Measurements from ENCODE around the gene FAU. TPM values are rescaled to one million over a fixed set of nuclear protein-coding genes. Genes with fewer than 3 reads are reported as not detected.

Gene FAU
- total and polyA plus RNA-seq, 9 donors = 971 to 1,242 (median 1,071) TPM

DNA sequence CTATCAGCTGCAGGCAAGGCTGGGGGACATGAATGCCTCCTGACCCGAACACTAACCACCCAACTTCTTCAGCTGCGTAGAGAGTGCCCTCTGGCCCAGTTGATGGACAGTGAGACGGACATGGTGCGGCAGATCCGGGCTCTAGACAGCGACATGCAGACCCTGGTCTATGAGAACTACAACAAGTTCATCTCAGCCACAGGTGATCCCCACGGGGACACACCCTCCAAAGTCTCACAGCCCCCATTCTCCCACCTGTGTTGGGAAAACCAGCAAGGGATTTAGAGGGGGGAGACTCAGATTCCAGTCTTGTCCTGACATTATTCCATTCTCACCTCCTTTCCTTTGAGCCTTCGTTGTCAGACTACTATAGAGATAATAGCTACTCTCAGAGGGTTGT is 25.0 kb downstream of the FAU start:
- Histone ChIP-seq H3K4me1 (ENCODE audit: control insufficient read depth, insufficient read depth, low read length) (peaks cover 9% of the 10 kb centered on the region), H3K4me3 (ENCODE audit: low read length) (peak overlapping the region; percentile 90), H3K36me3 (ENCODE audit: control insufficient read depth, insufficient read depth, low read length) (peaks cover 3% of the 10 kb centered on the region), H3K27ac (ENCODE audit: low read length) (peak overlapping the region; percentile 87), H3K9me3 (replicated peaks; ENCODE audit: control insufficient read depth, low read depth, low read length) (no peaks in the 10 kb centered on the region), H3K27me3 (ENCODE audit: control insufficient read depth, insufficient read depth, low read length) (no peaks in the 10 kb centered on the region)
- DNase-seq = no peak
- 13% methylated on average over 2 of the region's 8 CpGs for WGBS (ENCODE audit: insufficient coverage)

DNA sequence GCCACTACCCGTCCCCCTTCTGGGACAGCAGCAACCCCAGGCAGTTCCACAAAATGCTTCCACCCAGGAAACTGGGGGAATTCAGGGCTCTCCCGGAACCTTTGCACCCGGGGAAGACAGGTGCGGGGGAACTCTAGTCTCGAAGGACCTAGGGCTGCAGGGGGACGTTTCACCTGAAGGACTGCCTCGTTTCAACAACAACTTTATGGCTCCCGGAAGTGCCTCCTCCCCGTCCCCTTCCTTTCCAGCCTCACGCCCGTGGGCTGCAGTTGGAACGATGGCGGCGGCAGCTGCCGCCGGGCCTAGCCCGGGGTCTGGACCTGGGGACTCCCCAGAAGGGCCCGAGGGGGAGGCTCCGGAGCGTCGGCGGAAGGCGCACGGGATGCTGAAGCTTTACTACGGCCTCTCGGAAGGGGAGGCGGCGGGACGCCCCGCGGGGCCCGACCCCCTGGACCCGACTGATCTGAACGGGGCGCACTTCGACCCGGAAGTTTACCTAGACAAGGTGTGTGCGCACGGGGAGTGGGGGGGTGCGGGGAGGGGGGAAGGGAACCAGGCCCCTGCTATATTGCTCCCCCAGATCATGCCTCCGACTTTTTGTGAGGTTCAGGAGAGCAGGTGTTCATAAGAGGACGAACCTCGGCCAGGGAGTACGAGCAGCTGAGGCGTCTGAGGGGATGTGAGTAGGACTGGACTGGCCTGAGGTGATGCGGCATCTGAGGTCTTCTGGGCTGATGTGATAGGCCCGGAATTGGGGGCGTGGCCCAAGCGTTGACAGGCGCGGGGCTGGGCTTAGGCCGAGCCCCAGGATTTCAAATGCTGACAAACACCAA is 25.7 kb downstream of the FAU start, which contains the start of gene VPS51:
Gene VPS51, plus strand, starts transcription at position 241 of the 833 bp plus-strand sequence. Its CDS starts 37 bp downstream, at position 278.
- Histone ChIP-seq H3K36me3 (ENCODE audit: control insufficient read depth, insufficient read depth, low read length) (peaks cover 3% of the 10 kb centered on the region), H3K9me3 (replicated peaks; ENCODE audit: control insufficient read depth, low read depth, low read length) (no peaks in the 10 kb centered on the region), H3K4me3 (ENCODE audit: low read length) (peak within 1 kb of the TSS; percentile 90), H3K27ac (ENCODE audit: low read length) (peak within 1 kb of the TSS; percentile 87), H3K4me1 (ENCODE audit: control insufficient read depth, insufficient read depth, low read length) (peaks cover 9% of the 10 kb centered on the region), H3K27me3 (ENCODE audit: control insufficient read depth, insufficient read depth, low read length) (no peaks in the 10 kb centered on the region)
- under 1% methylated on average over 36 of the region's 52 CpGs for WGBS (ENCODE audit: insufficient coverage)
- peak; percentile 96 for DNase-seq

GRCh38 chr11:65095427-65095826 is 26.5 kb downstream of the FAU start:
- 78% methylated on average over 22 of the region's 22 CpGs for WGBS (ENCODE audit: insufficient coverage)
- Histone ChIP-seq H3K27ac (ENCODE audit: low read length) (peak overlapping the region; percentile 21), H3K36me3 (ENCODE audit: control insufficient read depth, insufficient read depth, low read length) (peaks cover 3% of the 10 kb centered on the region), H3K27me3 (ENCODE audit: control insufficient read depth, insufficient read depth, low read length) (no peaks in the 10 kb centered on the region), H3K9me3 (replicated peaks; ENCODE audit: control insufficient read depth, low read depth, low read length) (no peaks in the 10 kb centered on the region), H3K4me1 (ENCODE audit: control insufficient read depth, insufficient read depth, low read length) (peaks cover 9% of the 10 kb centered on the region), H3K4me3 (ENCODE audit: low read length) (peak overlapping the region; percentile 90)
- no peak for DNase-seq

- WGBS (ENCODE audit: insufficient coverage) = 100% methylated on average over 3 of the region's 4 CpGs
- H3K4me3 ChIP-seq (ENCODE audit: low read length) = no peak overlapping the region
- no peak for DNase-seq
- H3K36me3 ChIP-seq (ENCODE audit: control insufficient read depth, insufficient read depth, low read length) = peaks cover 41% of the 10 kb centered on the region
- no peaks in the 10 kb centered on the region for H3K9me3 ChIP-seq (replicated peaks; ENCODE audit: control insufficient read depth, low read depth, low read length)
- H3K27me3 ChIP-seq (ENCODE audit: control insufficient read depth, insufficient read depth, low read length) = no peaks in the 10 kb centered on the region
- peaks cover 2% of the 10 kb centered on the region for H3K4me1 ChIP-seq (ENCODE audit: control insufficient read depth, insufficient read depth, low read length)
- H3K27ac ChIP-seq (ENCODE audit: low read length) = no peak overlapping the region
These were observed 31.3 kb downstream of the FAU start for GRCh38 chr11:65090628-65091027.

- 100% methylated on average over 2 of the region's 4 CpGs for WGBS (ENCODE audit: insufficient coverage)
- Histone ChIP-seq H3K4me1 (ENCODE audit: control insufficient read depth, insufficient read depth, low read length) (peaks cover 8% of the 10 kb centered on the region), H3K4me3 (ENCODE audit: low read length) (no peak overlapping the region), H3K9me3 (replicated peaks; ENCODE audit: control insufficient read depth, low read depth, low read length) (no peaks in the 10 kb centered on the region), H3K27me3 (ENCODE audit: control insufficient read depth, insufficient read depth, low read length) (no peaks in the 10 kb centered on the region), H3K36me3 (ENCODE audit: control insufficient read depth, insufficient read depth, low read length) (peaks cover 48% of the 10 kb centered on the region), H3K27ac (ENCODE audit: low read length) (no peak overlapping the region)
- no peak for DNase-seq
These were observed 32.3 kb downstream of the FAU start for GRCh38 chr11:65089621-65090020.

DNA sequence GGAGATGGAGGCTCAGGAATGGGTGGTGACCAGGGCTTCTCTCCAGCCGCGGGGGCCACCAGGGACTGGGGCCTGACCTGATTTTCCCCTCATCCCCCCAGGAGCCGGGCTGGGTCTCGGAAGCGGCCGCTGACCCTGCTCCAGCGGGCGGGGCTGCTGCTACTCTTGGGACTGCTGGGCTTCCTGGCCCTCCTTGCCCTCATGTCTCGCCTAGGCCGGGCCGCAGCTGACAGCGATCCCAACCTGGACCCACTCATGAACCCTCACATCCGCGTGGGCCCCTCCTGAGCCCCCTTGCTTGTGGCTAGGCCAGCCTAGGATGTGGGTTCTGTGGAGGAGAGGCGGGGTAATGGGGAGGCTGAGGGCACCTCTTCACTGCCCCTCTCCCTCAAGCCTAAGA is 34.1 kb downstream of the FAU start:
- Histone ChIP-seq H3K27ac (ENCODE audit: low read length) (no peak overlapping the region), H3K36me3 (ENCODE audit: control insufficient read depth, insufficient read depth, low read length) (peaks cover 48% of the 10 kb centered on the region), H3K9me3 (replicated peaks; ENCODE audit: control insufficient read depth, low read depth, low read length) (no peaks in the 10 kb centered on the region), H3K27me3 (ENCODE audit: control insufficient read depth, insufficient read depth, low read length) (no peaks in the 10 kb centered on the region), H3K4me3 (ENCODE audit: low read length) (no peak overlapping the region), H3K4me1 (ENCODE audit: control insufficient read depth, insufficient read depth, low read length) (peaks cover 16% of the 10 kb centered on the region)
- DNase-seq = no peak
- 90% methylated on average over 12 of the region's 15 CpGs for WGBS (ENCODE audit: insufficient coverage)

- H3K4me1 ChIP-seq (ENCODE audit: control insufficient read depth, insufficient read depth, low read length) = peaks cover 16% of the 10 kb centered on the region
- DNase-seq = no peak
- peaks cover 48% of the 10 kb centered on the region for H3K36me3 ChIP-seq (ENCODE audit: control insufficient read depth, insufficient read depth, low read length)
- H3K27me3 ChIP-seq (ENCODE audit: control insufficient read depth, insufficient read depth, low read length) = no peaks in the 10 kb centered on the region
- H3K27ac ChIP-seq (ENCODE audit: low read length) = no peak overlapping the region
- WGBS (ENCODE audit: insufficient coverage) = 89% methylated on average over 11 of the region's 11 CpGs
- no peak overlapping the region for H3K4me3 ChIP-seq (ENCODE audit: low read length)
- H3K9me3 ChIP-seq (replicated peaks; ENCODE audit: control insufficient read depth, low read depth, low read length) = no peaks in the 10 kb centered on the region
These were observed 34.7 kb downstream of the FAU start for GRCh38 chr11:65087216-65087615.

GRCh38 chr11:65086809-65087208 is 35.1 kb downstream of the FAU start:
- H3K27ac ChIP-seq (ENCODE audit: low read length) = no peak overlapping the region
- peaks cover 16% of the 10 kb centered on the region for H3K4me1 ChIP-seq (ENCODE audit: control insufficient read depth, insufficient read depth, low read length)
- 80% methylated on average over 5 of the region's 9 CpGs for WGBS (ENCODE audit: insufficient coverage)
- no peak for DNase-seq
- H3K9me3 ChIP-seq (replicated peaks; ENCODE audit: control insufficient read depth, low read depth, low read length) = no peaks in the 10 kb centered on the region
- H3K4me3 ChIP-seq (ENCODE audit: low read length) = no peak overlapping the region
- no peaks in the 10 kb centered on the region for H3K27me3 ChIP-seq (ENCODE audit: control insufficient read depth, insufficient read depth, low read length)
- H3K36me3 ChIP-seq (ENCODE audit: control insufficient read depth, insufficient read depth, low read length) = peaks cover 48% of the 10 kb centered on the region

DNA sequence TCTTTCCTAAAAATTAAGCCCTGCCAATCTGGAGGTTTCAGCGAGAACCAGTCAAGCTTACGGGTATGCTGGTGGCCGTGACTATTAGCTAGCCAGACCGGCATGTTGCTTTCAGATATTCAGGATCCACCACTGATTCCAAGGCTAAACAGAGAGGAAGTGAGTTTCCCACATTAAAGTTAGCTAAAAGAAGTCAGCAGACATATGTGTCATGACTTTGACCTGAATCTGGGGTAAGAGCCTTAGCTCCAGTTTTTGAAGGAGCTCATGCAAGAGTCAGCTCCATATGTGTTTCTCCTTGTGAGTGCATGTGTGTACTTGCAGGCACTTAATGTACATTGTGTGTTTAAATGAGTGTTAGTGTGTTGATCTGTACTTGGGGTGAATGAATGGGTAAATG is 36.5 kb downstream of the FAU start:
- Histone ChIP-seq H3K27me3 (ENCODE audit: control insufficient read depth, insufficient read depth, low read length) (no peaks in the 10 kb centered on the region), H3K27ac (ENCODE audit: low read length) (no peak overlapping the region), H3K9me3 (replicated peaks; ENCODE audit: control insufficient read depth, low read depth, low read length) (no peaks in the 10 kb centered on the region), H3K4me3 (ENCODE audit: low read length) (no peak overlapping the region), H3K36me3 (ENCODE audit: control insufficient read depth, insufficient read depth, low read length) (peaks cover 53% of the 10 kb centered on the region), H3K4me1 (ENCODE audit: control insufficient read depth, insufficient read depth, low read length) (peaks cover 16% of the 10 kb centered on the region)
- no peak for DNase-seq
- WGBS (ENCODE audit: insufficient coverage) = 94% methylated on average over 4 of the region's 4 CpGs

- Histone ChIP-seq H3K9me3 (replicated peaks; ENCODE audit: control insufficient read depth, low read depth, low read length) (no peaks in the 10 kb centered on the region), H3K36me3 (ENCODE audit: control insufficient read depth, insufficient read depth, low read length) (peaks cover 58% of the 10 kb centered on the region)
- 49% methylated on average over 14 of the region's 23 CpGs for WGBS (ENCODE audit: insufficient coverage)
These were observed 37.1 kb downstream of the FAU start for GRCh38 chr11:65084598-65085375.

More at GRCh38 chr11:65084598-65085375, 37.1 kb downstream of the FAU start:
- Histone ChIP-seq H3K4me1 (ENCODE audit: control insufficient read depth, insufficient read depth, low read length) (peaks cover 16% of the 10 kb centered on the region), H3K27ac (ENCODE audit: low read length) (peak overlapping the region; percentile 98), H3K27me3 (ENCODE audit: control insufficient read depth, insufficient read depth, low read length) (no peaks in the 10 kb centered on the region), H3K4me3 (ENCODE audit: low read length) (peak overlapping the region; percentile 73)
- no peak for DNase-seq

Measured in muscle of leg (tissue), 11 donors.